ENCODE measurements around the gene AKAP13.

The AKAP13 gene

DNA sequence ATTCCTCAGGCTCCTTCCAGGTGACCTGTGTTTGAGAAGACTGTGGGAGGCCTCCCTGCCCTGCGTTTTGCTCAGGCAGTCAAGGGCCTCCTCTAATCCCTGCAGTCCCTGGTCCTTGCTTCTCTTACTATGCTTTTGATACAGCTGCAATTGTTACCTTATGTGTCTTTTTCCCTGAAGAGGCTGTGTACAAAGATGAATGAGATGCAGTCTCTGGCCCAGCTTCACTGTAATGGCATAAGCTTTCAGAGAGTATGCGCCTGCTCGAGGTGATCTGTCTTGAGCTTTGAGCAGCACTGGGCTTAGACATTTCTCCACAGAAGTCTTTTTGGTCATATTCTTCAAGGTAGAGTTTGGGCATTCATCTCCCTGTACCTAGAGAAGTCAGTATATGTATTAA lies 129.6 kb downstream of the AKAP13 start:
- Histone ChIP-seq H3K27me3 (replicated peaks; ENCODE audit: control insufficient read depth, insufficient read depth, low read length) (no peaks in the 10 kb centered on the region), H3K9ac (ENCODE audit: low read length) (no peak overlapping the region), H3K9me3 (ENCODE audit: control insufficient read depth, low read length) (no peaks in the 10 kb centered on the region), H3K36me3 (ENCODE audit: control insufficient read depth, insufficient read depth, low read length, severe bottlenecking) (no peaks in the 10 kb centered on the region), H3K4me1 (ENCODE audit: control insufficient read depth, insufficient read depth, low read length) (peaks cover 3% of the 10 kb centered on the region), H3K4me3 (ENCODE audit: low read length) (no peak overlapping the region)
- DNase-seq (ENCODE audit: low read depth): no peak

- Histone ChIP-seq H3K4me1 (ENCODE audit: control insufficient read depth, insufficient read depth, low read length) (peaks cover 13% of the 10 kb centered on the region), H3K4me3 (ENCODE audit: low read length) (no peak overlapping the region), H3K9me3 (ENCODE audit: control insufficient read depth, low read length) (no peaks in the 10 kb centered on the region)
Measured at GRCh38 chr15:85514413-85514812, 134.0 kb downstream of the AKAP13 start.

GRCh38 chr15:85515212-85515611 lies 134.8 kb downstream of the AKAP13 start:
- Histone ChIP-seq H3K4me3 (ENCODE audit: low read length) (no peak overlapping the region), H3K4me1 (ENCODE audit: control insufficient read depth, insufficient read depth, low read length) (peaks cover 17% of the 10 kb centered on the region), H3K9ac (ENCODE audit: low read length) (no peak overlapping the region), H3K27me3 (replicated peaks; ENCODE audit: control insufficient read depth, insufficient read depth, low read length) (no peaks in the 10 kb centered on the region), H3K36me3 (ENCODE audit: control insufficient read depth, insufficient read depth, low read length, severe bottlenecking) (no peaks in the 10 kb centered on the region), H3K9me3 (ENCODE audit: control insufficient read depth, low read length) (no peaks in the 10 kb centered on the region)
- DNase-seq (ENCODE audit: low read depth): no peak

More at GRCh38 chr15:85514413-85514812, 134.0 kb downstream of the AKAP13 start:
- H3K9ac ChIP-seq (ENCODE audit: low read length): no peak overlapping the region
- no peak for DNase-seq (ENCODE audit: low read depth)
- H3K36me3 ChIP-seq (ENCODE audit: control insufficient read depth, insufficient read depth, low read length, severe bottlenecking): no peaks in the 10 kb centered on the region
- H3K27me3 ChIP-seq (replicated peaks; ENCODE audit: control insufficient read depth, insufficient read depth, low read length): no peaks in the 10 kb centered on the region

GRCh38 chr15:85517086-85517485 lies 136.7 kb downstream of the AKAP13 start:
- no peak for DNase-seq (ENCODE audit: low read depth)
- Histone ChIP-seq H3K4me1 (ENCODE audit: control insufficient read depth, insufficient read depth, low read length) (peaks cover 17% of the 10 kb centered on the region), H3K36me3 (ENCODE audit: control insufficient read depth, insufficient read depth, low read length, severe bottlenecking) (peaks cover 3% of the 10 kb centered on the region)

DNA sequence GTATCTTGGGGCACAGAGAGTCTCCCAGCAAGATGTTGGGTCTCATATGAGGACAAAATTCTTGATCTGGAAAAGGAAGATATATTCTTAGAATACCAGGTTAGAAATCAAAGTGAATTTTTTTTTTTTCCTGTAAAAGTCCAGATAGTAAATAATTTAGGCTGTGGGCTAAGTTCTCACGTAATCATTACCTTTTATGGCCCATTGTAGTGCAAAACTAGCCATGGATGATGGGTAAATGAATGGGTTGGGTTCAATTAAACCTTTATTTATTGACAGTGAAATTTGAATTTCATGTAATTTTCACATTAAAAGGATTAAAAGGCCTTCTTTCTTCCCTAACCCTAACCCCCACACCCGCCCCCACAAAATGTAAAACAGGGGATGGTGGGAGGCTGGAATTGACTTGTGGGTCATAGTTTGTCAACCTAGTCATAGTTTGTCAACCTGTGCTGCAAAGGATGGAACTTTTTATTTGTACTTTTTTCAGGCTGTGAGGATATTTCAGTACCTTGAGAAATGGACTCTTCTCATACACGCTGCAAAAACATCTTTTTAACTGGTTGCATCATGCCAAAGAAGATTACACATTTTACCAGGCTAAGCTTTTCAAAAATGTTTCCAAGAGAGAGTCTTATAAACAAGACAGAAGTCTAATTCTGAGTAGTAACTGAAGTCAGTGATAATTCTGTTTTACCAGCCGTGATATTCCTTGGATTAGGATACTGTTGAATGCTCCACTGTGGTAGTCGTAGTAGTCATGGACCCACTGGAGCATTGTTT lies 138.8 kb downstream of the AKAP13 start:
- H3K9me3 ChIP-seq (ENCODE audit: control insufficient read depth, low read length): no peaks in the 10 kb centered on the region
- DNase-seq (ENCODE audit: low read depth): peak; percentile 45
- peaks cover 17% of the 10 kb centered on the region for H3K4me1 ChIP-seq (ENCODE audit: control insufficient read depth, insufficient read depth, low read length)
- no peaks in the 10 kb centered on the region for H3K27me3 ChIP-seq (replicated peaks; ENCODE audit: control insufficient read depth, insufficient read depth, low read length)
- H3K9ac ChIP-seq (ENCODE audit: low read length): no peak overlapping the region
- no peak overlapping the region for H3K4me3 ChIP-seq (ENCODE audit: low read length)
- H3K36me3 ChIP-seq (ENCODE audit: control insufficient read depth, insufficient read depth, low read length, severe bottlenecking): peaks cover 16% of the 10 kb centered on the region

More at GRCh38 chr15:85517086-85517485, 136.7 kb downstream of the AKAP13 start:
- Histone ChIP-seq H3K4me3 (ENCODE audit: low read length) (no peak overlapping the region), H3K27me3 (replicated peaks; ENCODE audit: control insufficient read depth, insufficient read depth, low read length) (no peaks in the 10 kb centered on the region), H3K9ac (ENCODE audit: low read length) (no peak overlapping the region), H3K9me3 (ENCODE audit: control insufficient read depth, low read length) (no peaks in the 10 kb centered on the region)

GRCh38 chr15:85520650-85521049 lies 140.2 kb downstream of the AKAP13 start:
- no peaks in the 10 kb centered on the region for H3K27me3 ChIP-seq (replicated peaks; ENCODE audit: control insufficient read depth, insufficient read depth, low read length)
- peaks cover 8% of the 10 kb centered on the region for H3K4me1 ChIP-seq (ENCODE audit: control insufficient read depth, insufficient read depth, low read length)
- H3K9me3 ChIP-seq (ENCODE audit: control insufficient read depth, low read length): no peaks in the 10 kb centered on the region
- no peak for DNase-seq (ENCODE audit: low read depth)
- H3K9ac ChIP-seq (ENCODE audit: low read length): no peak overlapping the region
- H3K4me3 ChIP-seq (ENCODE audit: low read length): no peak overlapping the region
- H3K36me3 ChIP-seq (ENCODE audit: control insufficient read depth, insufficient read depth, low read length, severe bottlenecking): peaks cover 16% of the 10 kb centered on the region

GRCh38 chr15:85523530-85523929 lies 143.1 kb downstream of the AKAP13 start:
- Histone ChIP-seq H3K4me3 (ENCODE audit: low read length) (no peak overlapping the region), H3K36me3 (ENCODE audit: control insufficient read depth, insufficient read depth, low read length, severe bottlenecking) (peaks cover 18% of the 10 kb centered on the region), H3K4me1 (ENCODE audit: control insufficient read depth, insufficient read depth, low read length) (peaks cover 17% of the 10 kb centered on the region), H3K9ac (ENCODE audit: low read length) (no peak overlapping the region), H3K27me3 (replicated peaks; ENCODE audit: control insufficient read depth, insufficient read depth, low read length) (no peaks in the 10 kb centered on the region), H3K9me3 (ENCODE audit: control insufficient read depth, low read length) (no peaks in the 10 kb centered on the region)
- no peak for DNase-seq (ENCODE audit: low read depth)

DNA sequence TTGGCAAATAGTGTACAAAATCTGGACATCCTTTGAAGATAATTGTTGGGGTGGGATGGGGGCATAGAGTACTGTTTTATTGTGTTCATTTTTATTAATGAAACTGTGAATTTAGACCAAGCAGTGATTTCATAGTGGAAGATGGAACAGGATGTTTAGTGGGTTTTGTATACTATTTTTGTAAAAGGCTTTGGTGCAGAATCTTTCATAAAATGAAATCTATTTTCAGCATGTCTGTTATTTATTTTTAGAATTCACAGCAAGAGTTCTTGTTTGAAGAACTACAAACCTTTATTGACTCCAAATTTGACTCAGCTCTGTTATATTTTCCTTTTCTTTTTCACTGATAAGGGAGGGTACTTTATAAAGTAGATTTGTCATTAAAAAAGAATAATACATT lies 145.4 kb downstream of the AKAP13 start:
- Histone ChIP-seq H3K9ac (ENCODE audit: low read length) (no peak overlapping the region), H3K4me3 (ENCODE audit: low read length) (no peak overlapping the region), H3K36me3 (ENCODE audit: control insufficient read depth, insufficient read depth, low read length, severe bottlenecking) (peaks cover 18% of the 10 kb centered on the region), H3K9me3 (ENCODE audit: control insufficient read depth, low read length) (no peaks in the 10 kb centered on the region), H3K27me3 (replicated peaks; ENCODE audit: control insufficient read depth, insufficient read depth, low read length) (no peaks in the 10 kb centered on the region), H3K4me1 (ENCODE audit: control insufficient read depth, insufficient read depth, low read length) (peaks cover 17% of the 10 kb centered on the region)
- no peak for DNase-seq (ENCODE audit: low read depth)

DNA sequence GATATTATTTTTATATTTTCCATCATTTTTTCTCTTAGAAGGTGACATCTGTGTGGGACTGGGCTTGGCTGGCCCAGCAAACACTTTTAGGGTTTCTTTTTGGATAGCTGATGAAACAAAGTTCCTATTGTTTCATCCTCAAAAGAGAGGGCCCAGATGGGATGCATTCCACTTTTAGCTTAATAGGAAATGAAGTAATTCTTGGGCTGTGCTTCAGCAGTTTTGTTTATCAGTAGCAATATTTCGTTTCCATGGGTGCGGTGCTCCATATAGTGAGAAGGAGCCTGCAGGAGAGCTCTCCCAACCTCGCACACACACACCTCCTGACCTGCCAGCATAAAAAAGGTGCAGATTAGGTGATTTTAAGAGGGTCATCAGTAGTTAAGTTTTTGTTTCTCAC lies 147.5 kb downstream of the AKAP13 start:
- H3K4me3 ChIP-seq (ENCODE audit: low read length): no peak overlapping the region
- peaks cover 10% of the 10 kb centered on the region for H3K36me3 ChIP-seq (ENCODE audit: control insufficient read depth, insufficient read depth, low read length, severe bottlenecking)
- peak; percentile 88 for DNase-seq (ENCODE audit: low read depth)
- H3K9ac ChIP-seq (ENCODE audit: low read length): peak overlapping the region; percentile 23
- H3K27me3 ChIP-seq (replicated peaks; ENCODE audit: control insufficient read depth, insufficient read depth, low read length): no peaks in the 10 kb centered on the region
- no peaks in the 10 kb centered on the region for H3K9me3 ChIP-seq (ENCODE audit: control insufficient read depth, low read length)
- H3K4me1 ChIP-seq (ENCODE audit: control insufficient read depth, insufficient read depth, low read length): peaks cover 17% of the 10 kb centered on the region

DNA sequence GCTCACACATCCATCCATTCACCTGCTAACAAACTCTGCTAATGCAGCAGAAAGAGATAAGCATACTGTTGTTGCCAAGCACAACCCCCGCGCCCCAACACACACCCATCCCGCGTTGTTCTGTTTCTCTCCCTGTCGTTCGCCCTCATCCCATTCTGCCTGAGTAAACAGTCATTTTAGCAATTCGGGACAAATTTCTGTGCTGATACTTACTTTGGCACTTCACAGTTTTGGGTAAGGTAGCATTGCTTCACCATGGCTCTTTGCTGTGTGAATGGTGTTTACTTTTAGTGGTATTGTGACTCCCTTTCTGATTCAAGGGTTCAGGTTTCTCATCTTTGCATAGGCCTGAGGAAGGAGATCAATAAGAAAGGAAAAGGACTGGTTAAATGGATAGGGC lies 149.7 kb downstream of the AKAP13 start:
- no peak overlapping the region for H3K4me3 ChIP-seq (ENCODE audit: low read length)
- peaks cover 16% of the 10 kb centered on the region for H3K36me3 ChIP-seq (ENCODE audit: control insufficient read depth, insufficient read depth, low read length, severe bottlenecking)
- H3K4me1 ChIP-seq (ENCODE audit: control insufficient read depth, insufficient read depth, low read length): peaks cover 17% of the 10 kb centered on the region

DNA sequence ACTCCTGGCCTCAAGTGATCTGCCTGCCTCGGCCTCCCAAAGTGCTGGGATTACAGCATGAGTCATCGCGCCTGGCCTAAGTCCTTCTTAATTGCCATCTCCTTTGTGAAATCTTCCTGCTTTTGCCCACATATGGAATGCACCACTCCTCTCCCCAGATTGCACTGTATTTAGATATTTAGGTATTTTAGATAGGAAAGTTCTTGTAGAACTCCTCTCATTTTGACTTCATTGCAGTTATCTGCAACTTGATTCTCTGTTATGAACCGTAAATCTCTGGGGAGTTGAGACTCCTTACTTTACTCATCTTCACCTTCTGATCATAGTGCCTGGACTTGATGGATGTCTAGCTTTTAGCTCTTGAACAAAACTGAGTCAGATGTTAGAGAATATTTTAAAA lies 150.7 kb downstream of the AKAP13 start:
- Histone ChIP-seq H3K9me3 (ENCODE audit: control insufficient read depth, low read length) (no peaks in the 10 kb centered on the region), H3K4me3 (ENCODE audit: low read length) (no peak overlapping the region), H3K27me3 (replicated peaks; ENCODE audit: control insufficient read depth, insufficient read depth, low read length) (no peaks in the 10 kb centered on the region), H3K9ac (ENCODE audit: low read length) (no peak overlapping the region), H3K4me1 (ENCODE audit: control insufficient read depth, insufficient read depth, low read length) (peaks cover 17% of the 10 kb centered on the region), H3K36me3 (ENCODE audit: control insufficient read depth, insufficient read depth, low read length, severe bottlenecking) (peaks cover 16% of the 10 kb centered on the region)
- no peak for DNase-seq (ENCODE audit: low read depth)

More for the DNA sequence above, 149.7 kb downstream of the AKAP13 start:
- no peak for DNase-seq (ENCODE audit: low read depth)
- no peaks in the 10 kb centered on the region for H3K27me3 ChIP-seq (replicated peaks; ENCODE audit: control insufficient read depth, insufficient read depth, low read length)
- H3K9ac ChIP-seq (ENCODE audit: low read length): no peak overlapping the region
- H3K9me3 ChIP-seq (ENCODE audit: control insufficient read depth, low read length): no peaks in the 10 kb centered on the region

- Histone ChIP-seq H3K36me3 (ENCODE audit: control insufficient read depth, insufficient read depth, low read length, severe bottlenecking) (peaks cover 14% of the 10 kb centered on the region), H3K9ac (ENCODE audit: low read length) (no peak overlapping the region), H3K27me3 (replicated peaks; ENCODE audit: control insufficient read depth, insufficient read depth, low read length) (no peaks in the 10 kb centered on the region), H3K4me3 (ENCODE audit: low read length) (no peak overlapping the region), H3K9me3 (ENCODE audit: control insufficient read depth, low read length) (no peaks in the 10 kb centered on the region), H3K4me1 (ENCODE audit: control insufficient read depth, insufficient read depth, low read length) (peaks cover 19% of the 10 kb centered on the region)
- no peak for DNase-seq (ENCODE audit: low read depth)
Measured at GRCh38 chr15:85532689-85533088, 152.3 kb downstream of the AKAP13 start.
